ENCODE measurements around the gene NR1H4.
"Not testable (repeated sequence)": the region's sequence is repeated elsewhere in the genome, so short reads cannot be mapped to it uniquely, and the experiment has no call there.

The NR1H4 gene

GRCh38 chr12:100473716-100474150 lies at the start of gene NR1H4:
TSS of gene NR1H4 (plus strand) at chr12:100473866. CDS start at chr12:100493324, 19,458 bp downstream.
- DNase-seq, result no peak

GRCh38 chr12:100426145-100426544 lies 47.5 kb upstream of the NR1H4 start:
- no peak for DNase-seq

- peak; percentile 22 to 47 (median 33) for DNase-seq
Measured at GRCh38 chr12:100427078-100427477, 46.6 kb upstream of the NR1H4 start.

- DNase-seq, result not testable (repeated sequence)
Measured at GRCh38 chr12:100430251-100430650, 43.4 kb upstream of the NR1H4 start.

- DNase-seq, result peak in 1 of 3 donors; percentile 17
Measured at GRCh38 chr12:100433701-100434100, 40.0 kb upstream of the NR1H4 start.

- DNase-seq, result no peak
Measured at GRCh38 chr12:100434177-100434576, 39.5 kb upstream of the NR1H4 start.

GRCh38 chr12:100435957-100436356 lies 37.7 kb upstream of the NR1H4 start:
- DNase-seq, result no peak

- DNase-seq, result no peak
Measured at GRCh38 chr12:100437038-100437841, 36.4 kb upstream of the NR1H4 start.

- no peak for DNase-seq
Measured at GRCh38 chr12:100439797-100440196, 33.9 kb upstream of the NR1H4 start.

- no peak for DNase-seq
Measured at GRCh38 chr12:100442403-100442802, 31.3 kb upstream of the NR1H4 start.

GRCh38 chr12:100443434-100443833 lies 30.2 kb upstream of the NR1H4 start:
- DNase-seq, result no peak

GRCh38 chr12:100445081-100445481 lies 28.6 kb upstream of the NR1H4 start:
- peak in 1 of 3 donors; percentile 20 for DNase-seq

- DNase-seq, result no peak
Measured at GRCh38 chr12:100447381-100447780, 26.3 kb upstream of the NR1H4 start.

- DNase-seq, result no peak
Measured at GRCh38 chr12:100448656-100449055, 25.0 kb upstream of the NR1H4 start.

- no peak for DNase-seq
Measured at GRCh38 chr12:100450735-100451134, 22.9 kb upstream of the NR1H4 start.

GRCh38 chr12:100453951-100454350 lies 19.7 kb upstream of the NR1H4 start:
- no peak for DNase-seq

- no peak for DNase-seq
Measured at GRCh38 chr12:100455896-100456295, 17.8 kb upstream of the NR1H4 start.

- DNase-seq, result no peak
Measured at GRCh38 chr12:100458191-100458590, 15.5 kb upstream of the NR1H4 start.

GRCh38 chr12:100460702-100461101 lies 13.0 kb upstream of the NR1H4 start:
- DNase-seq, result no peak

GRCh38 chr12:100461330-100461973 lies 12.2 kb upstream of the NR1H4 start:
- DNase-seq, result no peak

GRCh38 chr12:100463661-100464060 lies 10.0 kb upstream of the NR1H4 start:
- DNase-seq, result no peak

GRCh38 chr12:100464529-100464928 lies 9.1 kb upstream of the NR1H4 start:
- DNase-seq, result no peak

GRCh38 chr12:100468126-100468525 lies 5.5 kb upstream of the NR1H4 start:
- DNase-seq, result no peak

- DNase-seq, result no peak
Measured at GRCh38 chr12:100472325-100472724, 1.3 kb upstream of the NR1H4 start.

Data from suppressor macrophage treated with lipopolysaccharide for 1 hour (primary cell).